GM21390 (cell line): Measurements from ENCODE around the gene WFDC10A.
"Not testable (repeated sequence)": the region's sequence is repeated elsewhere in the genome, so short reads cannot be mapped to it uniquely, and the experiment has no call there.

ENCODE experiments used
- ATAC-seq: cut with Tn5 transposase; IDR thresholded peaks from one replicate; pipeline ENCODE4 v1.9.1; 2021; ENCODE audit not compliant: unreplicated experiment

The WFDC10A gene

GRCh38 chr20:45647441-45648050, 18.0 kb downstream of the WFDC10A start:
- ATAC-seq: no peak

GRCh38 chr20:45649312-45649863, 19.8 kb downstream of the WFDC10A start:
- no peak for ATAC-seq

GRCh38 chr20:45651726-45652125, 22.2 kb downstream of the WFDC10A start:
- ATAC-seq: not testable (repeated sequence)

GRCh38 chr20:45657038-45657437, 27.5 kb downstream of the WFDC10A start:
- not testable (repeated sequence) for ATAC-seq

- no peak for ATAC-seq
These were observed 40.6 kb downstream of the WFDC10A start, which contains the start of gene WFDC11 for GRCh38 chr20:45670139-45670538. Gene WFDC11, minus strand, starts transcription at chr20:45670239. Its CDS starts 19,639 bp downstream, at chr20:45650600.

- no peak for ATAC-seq
These were observed 43.2 kb downstream of the WFDC10A start for GRCh38 chr20:45672765-45673164.

- ATAC-seq: no peak
These were observed 50.1 kb downstream of the WFDC10A start for GRCh38 chr20:45679650-45680049.
